22Rv1 (cell line): ENCODE data around the gene MMP24.

Experiments
- CTCF ChIP-seq: fragments of 450-650 bp; IDR thresholded peaks from 2 replicates; pipeline ENCODE4 v1.5.1; 2017; ENCODE audit warnings: mild to moderate bottlenecking
- ZFX ChIP-seq: fragments of 450-650 bp; IDR thresholded peaks from 2 replicates; pipeline ENCODE4 v1.6.1; 2017; ENCODE audit warnings: antibody characterized with exemption, borderline replicate concordance

GRCh38 chr20:35299780-35300179 is 73.3 kb downstream of the MMP24 start:
- TF ChIP-seq CTCF (no peak), ZFX (no peak)
